Activated naive CD8-positive, alpha-beta T cell treated with anti-CD3 and anti-CD28 coated beads, Interleukin-2, amount 50 U/mL, for 24 hours (primary cell): Measurements from ENCODE around the gene NFIB.

Experiments
- ATAC-seq: fragments of 150-1000 bp; cut with Tn5 transposase; one replicate; pipeline ENCODE4 v1.10.0; 2021
- DNase-seq: peaks from one replicate; pipeline ENCODE4 v3.0.0; 2021
- H3K27ac Mint-ChIP-seq: one replicate; pipeline ENCODE4 v1.8.0; 2021; ENCODE audit warnings: mild to moderate bottlenecking, mixed read lengths
- H3K27me3 Mint-ChIP-seq: one replicate; pipeline ENCODE4 v1.8.0; 2021; ENCODE audit warnings: mixed read lengths
- H3K36me3 Mint-ChIP-seq: one replicate; pipeline ENCODE4 v1.8.0; 2021; ENCODE audit warnings: low read depth, mixed read lengths
- H3K4me1 Mint-ChIP-seq: one replicate; pipeline ENCODE4 v1.8.0; 2021; ENCODE audit warnings: mixed read lengths
- H3K4me3 Mint-ChIP-seq: one replicate; pipeline ENCODE4 v1.8.0; 2021; ENCODE audit warnings: mild to moderate bottlenecking, moderate library complexity, mixed read lengths
- H3K9me3 Mint-ChIP-seq: one replicate; pipeline ENCODE4 v1.8.0; 2021; ENCODE audit warnings: mixed read lengths

The NFIB gene

DNA sequence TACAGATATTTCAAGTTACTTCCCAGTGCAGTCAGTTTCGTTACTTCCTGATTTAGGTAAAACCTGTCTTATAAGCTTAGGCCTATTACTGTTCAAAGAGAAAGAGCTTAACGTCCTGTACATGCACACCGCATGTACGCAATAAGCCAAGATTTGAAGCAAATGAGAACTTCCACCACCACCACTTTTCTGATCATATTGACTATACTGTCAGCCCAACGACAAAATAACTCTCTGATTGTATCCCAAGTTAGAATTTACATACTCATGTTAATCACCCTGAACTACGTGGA lies 5.1 kb downstream of the NFIB start:
- Mint-ChIP-seq H3K4me1 (peaks cover 10% of the 10 kb centered on the region), H3K27me3 (peaks cover 49% of the 10 kb centered on the region), H3K27ac (no peak overlapping the region), H3K36me3 (peaks cover 6% of the 10 kb centered on the region), H3K4me3 (no peak overlapping the region), H3K9me3 (no peaks in the 10 kb centered on the region)
- DNase-seq (no peak), ATAC-seq (no peak)

- no peak overlapping the region for H3K4me3 Mint-ChIP-seq
- peaks cover 6% of the 10 kb centered on the region for H3K4me1 Mint-ChIP-seq
- H3K36me3 Mint-ChIP-seq = peaks cover 2% of the 10 kb centered on the region
- H3K27me3 Mint-ChIP-seq = peaks cover 44% of the 10 kb centered on the region
- DNase-seq (no peak), ATAC-seq (no peak)
- H3K27ac Mint-ChIP-seq = no peak overlapping the region
- H3K9me3 Mint-ChIP-seq = no peaks in the 10 kb centered on the region
Measured at GRCh38 chr9:14307989-14308852, 5.7 kb downstream of the NFIB start.

DNA sequence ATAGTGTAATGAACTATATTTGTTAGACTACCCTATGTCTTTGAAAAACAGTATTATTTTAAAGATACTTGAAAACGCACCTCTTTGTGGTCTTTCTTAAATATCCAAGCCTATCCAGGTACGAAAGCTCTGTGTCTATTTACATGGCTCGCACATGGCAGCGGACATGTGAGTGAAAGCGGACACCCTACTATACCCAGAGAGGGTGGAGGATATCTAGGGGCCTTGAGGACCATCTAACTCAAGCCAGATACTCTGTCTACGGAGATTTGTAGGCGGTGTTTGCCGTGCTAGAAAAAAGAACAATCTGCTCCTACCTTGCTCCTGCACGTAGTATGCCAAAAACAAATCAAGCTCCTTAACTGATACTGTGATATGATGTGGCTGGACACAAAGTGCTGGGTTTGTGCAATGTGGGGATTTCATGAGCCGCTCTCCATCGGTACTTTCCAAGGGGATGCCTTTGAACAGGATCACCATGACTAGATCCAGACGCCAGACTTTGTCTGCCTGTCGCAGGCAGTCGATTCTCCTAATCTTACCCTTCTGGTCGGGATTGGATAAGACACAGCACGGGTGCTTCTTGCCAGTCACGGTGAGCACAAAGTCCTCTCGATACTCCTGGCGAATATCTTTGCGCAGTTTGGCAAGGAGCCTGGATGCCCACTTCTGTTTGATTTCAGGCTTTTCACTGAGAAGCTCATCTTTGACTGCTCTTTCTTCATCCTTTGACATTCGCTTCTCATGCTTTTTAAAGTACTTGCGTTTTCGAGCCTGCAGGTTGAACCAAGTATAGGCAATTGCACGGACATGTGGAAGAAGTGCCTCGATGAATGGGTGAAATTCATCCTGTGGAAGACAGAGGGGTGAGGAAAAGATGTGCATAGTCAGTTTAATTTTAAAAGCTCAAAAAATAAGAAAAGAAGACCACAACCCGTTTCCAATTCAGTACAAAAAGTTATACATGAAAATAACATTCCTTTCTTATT lies 7.0 kb downstream of the NFIB start:
- H3K4me3 Mint-ChIP-seq = no peak overlapping the region
- no peak overlapping the region for H3K27ac Mint-ChIP-seq
- DNase-seq (no peak), ATAC-seq (no peak)
- H3K9me3 Mint-ChIP-seq = no peaks in the 10 kb centered on the region
- no peaks in the 10 kb centered on the region for H3K36me3 Mint-ChIP-seq
- peaks cover 4% of the 10 kb centered on the region for H3K4me1 Mint-ChIP-seq
- peaks cover 41% of the 10 kb centered on the region for H3K27me3 Mint-ChIP-seq

DNA sequence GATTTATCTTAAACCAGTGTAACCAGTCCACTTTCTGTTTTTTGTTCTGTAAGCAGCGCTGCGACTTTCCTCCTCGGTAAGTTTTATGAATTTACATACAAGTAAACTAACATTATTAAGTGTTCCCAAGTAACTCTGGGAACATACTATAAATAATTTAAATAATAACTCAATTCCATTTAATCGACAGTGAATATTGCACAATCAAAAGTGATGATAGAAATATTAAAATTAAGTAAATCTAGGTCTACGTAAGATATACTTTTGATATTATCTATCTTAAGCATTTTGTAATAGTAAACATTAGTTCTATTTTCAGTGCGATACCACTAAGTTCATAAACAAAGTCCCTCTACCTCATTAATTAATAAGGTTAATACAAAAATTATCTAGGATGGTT lies 7.8 kb downstream of the NFIB start:
- Mint-ChIP-seq H3K4me1 (peaks cover 4% of the 10 kb centered on the region), H3K4me3 (no peak overlapping the region), H3K27me3 (peaks cover 43% of the 10 kb centered on the region), H3K9me3 (no peaks in the 10 kb centered on the region), H3K36me3 (no peaks in the 10 kb centered on the region), H3K27ac (no peak overlapping the region)
- ATAC-seq (no peak), DNase-seq (no peak)

GRCh38 chr9:14304259-14304658 lies 9.7 kb downstream of the NFIB start:
- ATAC-seq (no peak), DNase-seq (no peak)
- Mint-ChIP-seq H3K9me3 (no peaks in the 10 kb centered on the region), H3K27me3 (peaks cover 44% of the 10 kb centered on the region), H3K4me3 (no peak overlapping the region), H3K36me3 (no peaks in the 10 kb centered on the region), H3K4me1 (peaks cover under 1% of the 10 kb centered on the region), H3K27ac (no peak overlapping the region)

- Mint-ChIP-seq H3K36me3 (no peaks in the 10 kb centered on the region), H3K27me3 (peaks cover 39% of the 10 kb centered on the region), H3K9me3 (no peaks in the 10 kb centered on the region), H3K4me1 (no peaks in the 10 kb centered on the region), H3K4me3 (no peak overlapping the region), H3K27ac (no peak overlapping the region)
- DNase-seq (no peak), ATAC-seq (no peak)
Measured at GRCh38 chr9:14303521-14303920, 10.4 kb downstream of the NFIB start.

DNA sequence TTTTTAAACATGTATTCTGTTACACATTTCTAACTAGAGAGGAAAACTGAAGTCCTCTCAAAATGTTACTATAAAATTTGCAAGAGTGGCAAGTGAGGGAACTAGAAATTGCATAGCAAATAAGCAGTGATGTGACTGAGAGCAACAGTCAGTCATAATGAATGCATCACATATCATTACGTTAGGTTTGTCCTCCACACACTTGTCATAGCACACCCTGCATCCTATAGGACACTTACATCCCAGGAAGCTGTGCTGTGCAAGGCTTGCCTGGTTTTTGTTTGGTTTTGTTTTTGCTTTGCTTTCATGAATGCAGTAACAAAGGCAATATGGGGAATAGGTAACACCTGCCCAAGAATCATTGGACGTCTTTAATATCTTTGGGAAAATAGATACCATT lies 10.8 kb downstream of the NFIB start:
- H3K27ac Mint-ChIP-seq = no peak overlapping the region
- H3K27me3 Mint-ChIP-seq = peaks cover 38% of the 10 kb centered on the region
- no peak for DNase-seq
- no peak for ATAC-seq
- no peaks in the 10 kb centered on the region for H3K9me3 Mint-ChIP-seq
- H3K4me1 Mint-ChIP-seq = no peaks in the 10 kb centered on the region
- no peak overlapping the region for H3K4me3 Mint-ChIP-seq
- H3K36me3 Mint-ChIP-seq = no peaks in the 10 kb centered on the region

DNA sequence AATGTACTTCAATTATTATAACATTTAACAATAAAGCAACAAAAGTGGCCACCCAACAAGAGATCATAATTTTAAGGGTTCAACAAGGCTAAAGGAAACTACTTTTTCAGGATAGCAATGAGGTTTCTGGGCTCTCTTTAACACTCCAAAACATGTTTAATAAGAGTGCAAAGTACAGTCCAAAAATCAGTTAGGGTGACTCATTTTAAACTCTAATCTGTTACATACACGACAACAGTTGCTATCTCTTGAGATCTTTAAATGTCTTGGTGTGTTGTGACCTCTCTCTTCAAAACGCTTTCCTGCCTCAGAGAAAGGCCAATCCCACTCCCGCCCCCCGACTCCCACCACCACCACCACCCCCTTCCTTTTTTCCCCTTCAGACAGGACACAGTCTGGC lies 11.5 kb downstream of the NFIB start:
- Mint-ChIP-seq H3K27ac (no peak overlapping the region), H3K27me3 (peaks cover 32% of the 10 kb centered on the region), H3K4me1 (no peaks in the 10 kb centered on the region), H3K9me3 (no peaks in the 10 kb centered on the region), H3K36me3 (no peaks in the 10 kb centered on the region), H3K4me3 (no peak overlapping the region)
- no peak for DNase-seq
- ATAC-seq = no peak

GRCh38 chr9:14301583-14302021 lies 12.3 kb downstream of the NFIB start:
- no peaks in the 10 kb centered on the region for H3K4me1 Mint-ChIP-seq
- ATAC-seq = no peak

GRCh38 chr9:14301006-14301405 lies 12.9 kb downstream of the NFIB start:
- Mint-ChIP-seq H3K27ac (no peak overlapping the region), H3K4me1 (no peaks in the 10 kb centered on the region), H3K9me3 (no peaks in the 10 kb centered on the region), H3K36me3 (no peaks in the 10 kb centered on the region), H3K27me3 (peaks cover 24% of the 10 kb centered on the region), H3K4me3 (no peak overlapping the region)
- no peak for ATAC-seq
- DNase-seq = no peak

More at GRCh38 chr9:14301583-14302021, 12.3 kb downstream of the NFIB start:
- H3K9me3 Mint-ChIP-seq = no peaks in the 10 kb centered on the region
- H3K4me3 Mint-ChIP-seq = no peak overlapping the region
- no peak for DNase-seq
- H3K36me3 Mint-ChIP-seq = no peaks in the 10 kb centered on the region
- no peak overlapping the region for H3K27ac Mint-ChIP-seq
- peaks cover 24% of the 10 kb centered on the region for H3K27me3 Mint-ChIP-seq

DNA sequence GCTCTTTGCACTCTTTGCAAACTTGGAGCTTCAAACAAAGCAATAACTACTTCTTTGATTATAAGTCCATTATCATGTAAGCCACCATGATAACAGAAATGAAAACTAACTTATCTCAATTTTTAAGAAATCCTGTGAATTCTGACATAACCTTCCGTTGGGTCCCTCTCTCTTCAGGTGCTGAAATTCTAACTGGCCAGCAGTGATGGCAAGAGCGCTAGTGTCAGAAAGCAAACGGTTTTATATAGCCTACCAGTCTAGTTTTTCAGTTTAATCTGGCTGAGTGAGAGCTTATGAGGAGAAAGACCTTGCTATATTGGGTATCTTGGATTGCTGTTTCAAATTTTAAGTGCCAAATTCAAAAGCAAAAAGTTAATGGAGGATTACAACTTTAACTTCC lies 13.4 kb downstream of the NFIB start:
- Mint-ChIP-seq H3K36me3 (no peaks in the 10 kb centered on the region), H3K27me3 (peaks cover 24% of the 10 kb centered on the region), H3K27ac (no peak overlapping the region), H3K4me3 (no peak overlapping the region), H3K4me1 (no peaks in the 10 kb centered on the region), H3K9me3 (no peaks in the 10 kb centered on the region)
- no peak for ATAC-seq
- no peak for DNase-seq

DNA sequence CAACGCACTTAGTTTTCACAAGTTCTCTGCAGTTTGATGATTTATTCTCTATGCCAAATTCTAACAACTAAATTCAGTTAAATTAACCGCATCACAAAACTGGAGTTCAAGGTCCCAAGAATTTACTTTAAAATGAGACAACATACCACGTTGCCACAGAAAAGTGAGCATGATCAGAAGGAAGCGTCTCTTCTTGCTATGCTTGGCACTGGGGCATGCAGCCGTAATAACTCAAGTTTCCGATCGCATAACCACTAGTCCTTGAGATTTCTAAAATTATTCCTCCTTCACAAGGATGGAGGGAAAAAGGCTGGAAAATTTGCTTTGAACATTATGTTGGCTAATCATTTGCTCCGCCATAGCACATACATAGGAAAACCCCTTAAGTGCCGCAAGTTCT lies 13.9 kb downstream of the NFIB start:
- Mint-ChIP-seq H3K4me1 (no peaks in the 10 kb centered on the region), H3K9me3 (no peaks in the 10 kb centered on the region), H3K27ac (no peak overlapping the region), H3K36me3 (no peaks in the 10 kb centered on the region), H3K27me3 (peaks cover 24% of the 10 kb centered on the region), H3K4me3 (no peak overlapping the region)
- ATAC-seq = no peak
- no peak for DNase-seq

GRCh38 chr9:14298601-14299022 lies 15.3 kb downstream of the NFIB start:
- Mint-ChIP-seq H3K27me3 (peaks cover 20% of the 10 kb centered on the region), H3K4me1 (no peaks in the 10 kb centered on the region), H3K27ac (no peak overlapping the region)

DNA sequence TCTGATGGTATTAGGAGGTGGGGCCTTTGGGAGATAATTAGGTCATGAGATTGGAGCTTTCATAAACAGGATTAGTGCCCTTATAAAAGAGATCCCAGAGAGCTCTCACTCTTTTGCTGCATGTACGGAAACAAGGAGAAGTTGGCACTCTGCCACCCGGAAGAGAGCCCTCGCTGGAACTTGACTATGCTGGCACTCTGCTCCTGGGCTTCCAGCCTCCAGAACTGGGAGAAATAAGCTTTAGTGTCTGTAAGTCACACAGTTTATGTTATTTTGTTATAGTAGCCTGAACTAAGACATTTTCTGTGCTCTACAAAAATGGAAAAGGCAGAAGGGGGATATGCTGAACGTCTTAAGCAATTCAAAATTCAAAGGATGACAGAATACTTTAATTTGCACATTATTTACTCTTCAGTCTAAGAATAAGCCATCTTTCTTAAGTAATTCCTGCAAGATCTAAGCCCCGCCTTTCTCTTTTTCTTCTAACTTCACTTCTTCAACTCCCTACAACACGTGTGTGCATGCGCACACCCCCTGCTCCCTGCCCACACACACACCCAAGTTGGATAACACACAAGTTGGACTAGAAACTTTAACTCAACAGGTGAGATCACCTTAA lies 17.3 kb downstream of the NFIB start:
- DNase-seq = no peak
- peaks cover 8% of the 10 kb centered on the region for H3K27me3 Mint-ChIP-seq
- ATAC-seq = no peak
- H3K27ac Mint-ChIP-seq = no peak overlapping the region
- no peak overlapping the region for H3K4me3 Mint-ChIP-seq
- H3K4me1 Mint-ChIP-seq = no peaks in the 10 kb centered on the region
- H3K36me3 Mint-ChIP-seq = no peaks in the 10 kb centered on the region
- H3K9me3 Mint-ChIP-seq = no peaks in the 10 kb centered on the region

More at GRCh38 chr9:14298601-14299022, 15.3 kb downstream of the NFIB start:
- Mint-ChIP-seq H3K9me3 (no peaks in the 10 kb centered on the region), H3K36me3 (no peaks in the 10 kb centered on the region), H3K4me3 (no peak overlapping the region)
- DNase-seq (no peak), ATAC-seq (no peak)
